H1 (cell line): ENCODE data around the gene RNF39. TPM values are rescaled to one million over a fixed set of nuclear protein-coding genes. Genes with fewer than 3 reads are reported as not detected.

Experiments
- CTCF ChIA-PET: fragments of 300-600 bp; sonication (Branson Sonifier 250); formaldehyde crosslinking; loops from one replicate; lab custom pipeline; 2021; ENCODE audit not compliant: partially characterized antibody; lab: Charles Lee
- POLR2A ChIA-PET: fragments of 300-600 bp; sonication (Branson Sonifier 250); formaldehyde crosslinking; loops from one replicate; lab custom pipeline; 2021; ENCODE audit warnings: inconsistent platforms; ENCODE audit not compliant: partially characterized antibody; lab: Charles Lee
- DNase-seq, 2 experiments: peaks; one replicate each; pipeline versions ENCODE4 v3.0.0 to v3.0.0-alpha.2; 2010 to 2022; ENCODE audit warnings: low spot score in 2 of 2, low read depth in 1 of 2, mixed read lengths in 1 of 2
- FAIRE-seq: peaks from 2 replicates; lab custom pipeline; 2011; peaks lifted over from hg19 to GRCh38; lab: Jason Lieb, UNC
- H2AFZ ChIP-seq: 2 replicates; pipeline ENCODE4 v1.8.1; 2012; ENCODE audit warnings: low read length, inconsistent platforms
- H2AK5ac ChIP-seq: 2 replicates; pipeline ENCODE4 v1.6.1; 2013; ENCODE audit warnings: low read depth, low read length
- H2BK120ac ChIP-seq: replicated peaks from 2 replicates; pipeline ENCODE3; 2013; ENCODE audit warnings: low read depth, low read length, inconsistent platforms
- H2BK12ac ChIP-seq: 2 replicates; pipeline ENCODE4 v1.6.1; 2013; ENCODE audit warnings: low read depth, low read length
- H2BK15ac ChIP-seq: 2 replicates; pipeline ENCODE4 v1.6.1; 2013; ENCODE audit warnings: low read length
- H2BK20ac ChIP-seq: 2 replicates; pipeline ENCODE4 v1.6.1; 2013; ENCODE audit warnings: low read length
- H2BK5ac ChIP-seq: 2 replicates; pipeline ENCODE4 v1.6.1; 2013; ENCODE audit warnings: low read depth, low read length
- H3K14ac ChIP-seq: 2 replicates; pipeline ENCODE4 v1.6.1; 2013; ENCODE audit warnings: inconsistent platforms; ENCODE audit not compliant: insufficient read length
- H3K18ac ChIP-seq: 2 replicates; pipeline ENCODE4 v1.6.1; 2013; ENCODE audit warnings: low read length; ENCODE audit errors: extremely low read depth
- H3K23ac ChIP-seq: 2 replicates; pipeline ENCODE4 v1.6.1; 2013; ENCODE audit warnings: inconsistent platforms; ENCODE audit not compliant: insufficient read length
- H3K23me2 ChIP-seq: 2 replicates; pipeline ENCODE4 v1.6.1; 2013; ENCODE audit warnings: low read depth, low read length
- H3K27ac ChIP-seq: 2 replicates; pipeline ENCODE4 v1.6.1; 2011; ENCODE audit warnings: low read depth, low read length, inconsistent platforms
- H3K27me3 ChIP-seq, 4 experiments: replicated peaks in 1 of 4; 1 replicate in 1 of 4; 2 replicates in 3 of 4; pipeline versions ENCODE4 v1.6.1 to v1.8.1; 2011 to 2013; ENCODE audit warnings: low read length in 3 of 4, mild to moderate bottlenecking in 3 of 4, inconsistent platforms in 2 of 4, mixed read lengths in 2 of 4, moderate library complexity in 1 of 4; ENCODE audit not compliant: control insufficient read depth in 3 of 4, insufficient read depth in 3 of 4; ENCODE audit errors: extremely low read depth in 1 of 4
- H3K36me3 ChIP-seq, 4 experiments: 2 replicates each; pipeline versions ENCODE4 v1.6.1 to v1.8.1; 2011 to 2013; ENCODE audit warnings: mild to moderate bottlenecking in 4 of 4, low read length in 3 of 4, moderate library complexity in 2 of 4, control low read depth in 1 of 4, inconsistent platforms in 1 of 4; ENCODE audit not compliant: insufficient read depth in 4 of 4, control insufficient read depth in 2 of 4
- H3K4ac ChIP-seq: replicated peaks from 2 replicates; pipeline ENCODE3; 2013; ENCODE audit warnings: low read length, low read depth, mixed read lengths, inconsistent platforms; ENCODE audit not compliant: insufficient read length
- H3K4me1 ChIP-seq, 4 experiments: replicated peaks in 1 of 4; 1 replicate in 1 of 4; 2 replicates in 3 of 4; pipeline versions ENCODE4 v1.6.1 to v1.8.1; 2011 to 2013; ENCODE audit warnings: low read length in 3 of 4, inconsistent platforms in 2 of 4, mixed read lengths in 1 of 4; ENCODE audit not compliant: insufficient read depth in 4 of 4, control insufficient read depth in 3 of 4
- H3K4me2 ChIP-seq, 2 experiments: 2 replicates each; pipeline versions ENCODE4 v1.6.1 to v1.8.1; 2011 to 2013; ENCODE audit warnings: low read depth in 2 of 2, low read length in 2 of 2, control low read depth in 1 of 2, inconsistent platforms in 1 of 2, mild to moderate bottlenecking in 1 of 2; ENCODE audit not compliant: insufficient read depth in 1 of 2
- H3K4me3 ChIP-seq, 4 experiments: fragments of 200-600, 300-600 bp in 1 of 4; sonication (generic), shearing (Covaris generic), sonication (Bioruptor Twin) in 1 of 4; 2 replicates each; pipeline versions ENCODE4 v1.5.1 to v1.8.1; 2011 to 2016; ENCODE audit warnings: low read length in 4 of 4, low read depth in 3 of 4, control low read depth in 2 of 4, inconsistent platforms in 2 of 4, mild to moderate bottlenecking in 2 of 4, mixed read lengths in 1 of 4, moderate library complexity in 1 of 4; ENCODE audit not compliant: insufficient read depth in 2 of 4; ENCODE audit errors: extremely low read depth in 1 of 4
- H3K56ac ChIP-seq: replicated peaks from 2 replicates; pipeline ENCODE3; 2013; ENCODE audit warnings: low read depth, mild to moderate bottlenecking, mixed read lengths, low read length, inconsistent platforms; ENCODE audit not compliant: insufficient read length
- H3K79me1 ChIP-seq: 2 replicates; pipeline ENCODE4 v1.6.1; 2013; ENCODE audit warnings: low read depth, low read length, control low read depth
- H3K79me2 ChIP-seq, 2 experiments: 2 replicates each; pipeline versions ENCODE4 v1.6.1 to v1.8.1; 2012 to 2013; ENCODE audit warnings: low read length in 2 of 2, mild to moderate bottlenecking in 2 of 2, inconsistent platforms in 1 of 2; ENCODE audit not compliant: insufficient read depth in 2 of 2, control insufficient read depth in 1 of 2
- H3K9ac ChIP-seq, 4 experiments: replicated peaks in 1 of 4; 1 replicate in 1 of 4; 2 replicates in 3 of 4; pipeline versions ENCODE4 v1.6.1 to v1.8.1; 2011 to 2013; ENCODE audit warnings: low read depth in 3 of 4, low read length in 3 of 4, control low read depth in 2 of 4, mild to moderate bottlenecking in 2 of 4, moderate library complexity in 2 of 4, inconsistent platforms in 1 of 4; ENCODE audit errors: extremely low read depth in 1 of 4
- H3K9me3 ChIP-seq, 2 experiments: 2 replicates each; pipeline versions ENCODE4 v1.6.1 to v1.8.1; 2012 to 2013; ENCODE audit warnings: mild to moderate bottlenecking in 2 of 2, moderate library complexity in 2 of 2, control low read depth in 1 of 2, inconsistent platforms in 1 of 2, low read depth in 1 of 2, low read length in 1 of 2, mixed read lengths in 1 of 2; ENCODE audit not compliant: insufficient read depth in 2 of 2
- H4K20me1 ChIP-seq, 2 experiments: replicated peaks in 1 of 2; 2 replicates each; pipeline versions ENCODE3 to v1.8.1; 2011 to 2013; ENCODE audit warnings: inconsistent platforms in 2 of 2, low read length in 2 of 2, mild to moderate bottlenecking in 1 of 2; ENCODE audit not compliant: insufficient read depth in 2 of 2, control insufficient read depth in 1 of 2
- H4K5ac ChIP-seq: 2 replicates; pipeline ENCODE4 v1.6.1; 2013; ENCODE audit warnings: low read length, low read depth, mixed read lengths, inconsistent platforms; ENCODE audit not compliant: insufficient read length
- H4K8ac ChIP-seq: 2 replicates; pipeline ENCODE4 v1.8.0; 2013; ENCODE audit warnings: mild to moderate bottlenecking, moderate library complexity, low read length, inconsistent platforms; ENCODE audit not compliant: insufficient read depth; ENCODE audit errors: extremely low read depth
- H4K91ac ChIP-seq: replicated peaks from 2 replicates; pipeline ENCODE3; 2013; ENCODE audit warnings: low read length, mixed read lengths, inconsistent platforms; ENCODE audit not compliant: insufficient read length
- EZH2 ChIP-seq: fragments of 200-600 bp; sonication (generic); IDR thresholded peaks from 2 replicates; pipeline ENCODE4 v1.7.1; 2012; ENCODE audit warnings: low read depth, mild to moderate bottlenecking, moderate library complexity, low read length, inconsistent platforms; ENCODE audit not compliant: severe bottlenecking
- WGBS, 2 experiments: shearing (Covaris generic) in 1 of 2; methylation state at CpG; one replicate each; pipeline versions ENCODE4 v1.1.6 to v1.1.7; 2013 to 2015; ENCODE audit warnings: low lambda C conversion rate in 2 of 2, mixed read lengths in 2 of 2, inconsistent platforms in 1 of 2, low coverage in 1 of 2, missing lambda C conversion rate in 1 of 2; ENCODE audit not compliant: insufficient replicate concordance in 2 of 2, insufficient coverage in 1 of 2, insufficient read length in 1 of 2; ENCODE audit errors: extremely low coverage in 1 of 2, missing lambda C conversion rate in 1 of 2; 5-methylcytosine and 5-hydroxymethylcytosine counted together
- polyA plus RNA-seq, 7 experiments: library from polyadenylated mRNA; depleted of rRNA in 3 of 7; stranded (reverse) in 5 of 7; unstranded in 2 of 7; fragments of >200 nt in 5 of 7; fragments of 200-250 nt in 2 of 7; gene quantifications; 1 replicate in 5 of 7; 2 replicates in 1 of 7; 4 replicates in 1 of 7; pipeline versions ENCODE4 v1.2.1 to v1.2.3, GENCODE V29; 2011 to 2013; ENCODE audit warnings: missing spikeins in 2 of 7, mixed read lengths in 2 of 7
- total RNA-seq: library from RNA; stranded (reverse); fragmentation: NEBNext Ultra II Directional; extraction: Animal tissue kit (Norgen Biotek cat#: 25700); gene quantifications from 2 replicates; pipeline ENCODE4 v1.2.1, GENCODE V29; 2021

The RNF39 gene
- total and polyA plus RNA-seq, 2 of the 8 experiments (the other 6 are each of a cell fraction or from before 2014, with no cell fraction given): 1.4 to 2.3 TPM

DNA sequence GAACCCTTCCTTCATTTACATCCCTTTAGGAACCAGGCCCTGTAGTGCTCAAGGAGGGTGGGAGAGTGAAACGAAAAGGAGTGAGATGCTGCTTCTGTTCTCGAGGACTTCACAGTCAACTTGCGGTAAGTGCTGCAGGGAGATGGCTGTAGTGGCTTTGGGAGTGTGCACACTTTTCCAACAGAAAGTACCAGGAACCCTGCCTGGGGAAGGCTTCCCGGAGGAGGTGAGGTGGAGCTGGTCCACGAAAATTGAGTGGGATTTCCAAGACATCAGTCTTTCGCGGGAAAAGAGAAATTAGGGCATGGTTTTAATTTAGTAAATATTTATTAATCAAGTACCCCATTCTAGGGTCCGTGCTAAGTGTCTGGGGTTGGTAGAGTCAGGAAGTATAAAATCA lies 24.6 kb upstream of the RNF39 start:
- H3K56ac ChIP-seq: no peak overlapping the region
- no peaks in the 10 kb centered on the region for H3K36me3 ChIP-seq
- no peak overlapping the region; the same call in 1 of the 2 replicates for H3K18ac ChIP-seq
- H2AK5ac ChIP-seq: no peak overlapping the region
- 24% methylated on average over 8 of the region's 8 CpGs; no CpG with 5 or more reads in 1 of the 2 experiments for WGBS, 2 experiments
- peak overlapping the region; percentile 69 to 79 for H3K4me2 ChIP-seq
- H3K4me3 ChIP-seq: peak overlapping the region; percentile 36 to 65 (median 44); a peak in 5 of 8 replicates
- no peak for DNase-seq
- H3K9me3 ChIP-seq: no peaks in the 10 kb centered on the region
- H3K27ac ChIP-seq: no peak overlapping the region
- no peak overlapping the region for H4K5ac ChIP-seq
- H2BK120ac ChIP-seq: no peak overlapping the region
- H4K8ac ChIP-seq: no peak overlapping the region
- no peak for FAIRE-seq
- no peak overlapping the region for H3K14ac ChIP-seq
- peaks cover 3 to 15% (median 9%) of the 10 kb centered on the region in 4 experiments; a peak in 6 of 7 replicates for H3K4me1 ChIP-seq
- H3K23ac ChIP-seq: no peak overlapping the region
- H3K79me1 ChIP-seq: no peaks in the 10 kb centered on the region
- no peaks in the 10 kb centered on the region for H3K79me2 ChIP-seq
- ChIA-PET POLR2A (interaction anchor here (0.6 to 1.3 kb wide), 2 partner anchors 26 to 1061 kb away, joined by 3 read pairs; no protein-coding TSS in a partner anchor), CTCF (interaction anchor here (3.5 kb wide), 1 partner anchor 31 kb away, joined by 17 read pairs; no protein-coding TSS in a partner anchor)
- H3K23me2 ChIP-seq: peaks cover 10% of the 10 kb centered on the region
- H2BK5ac ChIP-seq: no peak overlapping the region
- H4K20me1 ChIP-seq: no peaks in the 10 kb centered on the region
- H4K91ac ChIP-seq: no peak overlapping the region
- H2BK15ac ChIP-seq: peak overlapping the region; percentile 67; the same call in 1 of the 2 replicates
- no peak overlapping the region for H2BK20ac ChIP-seq
- H3K4ac ChIP-seq: no peak overlapping the region
- H3K27me3 ChIP-seq: peaks cover 32 to 71% (median 64%) of the 10 kb centered on the region in 4 experiments
- no peak overlapping the region; the same call in 1 of the 2 replicates for H2BK12ac ChIP-seq
- H2AFZ ChIP-seq: no peak overlapping the region
- no peak overlapping the region for H3K9ac ChIP-seq
- no peak for TF ChIP-seq EZH2
